Thyroid gland (tissue), 4 donors: ENCODE results near the gene TAB3.

Source experiments
- POLR2A ChIP-seq, 2 donors: fragments of 450-650 bp; IDR thresholded peaks; one replicate each; pipeline ENCODE4 v1.6.1; 2017; ENCODE audit warnings: antibody characterized with exemption in 2 of 2, mild to moderate bottlenecking in 2 of 2, moderate library complexity in 1 of 2
- TF ChIP-seq, protein P1 (sequence below), 6 experiments: fragments of 200-600 bp in 3 of 6; fragments of 450-650 bp in 3 of 6; sonication (generic) in 3 of 6; IDR thresholded peaks; one replicate each; pipeline ENCODE4 v1.5.1; 2016 to 2019; ENCODE audit warnings: antibody characterized with exemption in 6 of 6, mild to moderate bottlenecking in 2 of 6, inconsistent platforms in 1 of 6, moderate library complexity in 1 of 6

DNA sequence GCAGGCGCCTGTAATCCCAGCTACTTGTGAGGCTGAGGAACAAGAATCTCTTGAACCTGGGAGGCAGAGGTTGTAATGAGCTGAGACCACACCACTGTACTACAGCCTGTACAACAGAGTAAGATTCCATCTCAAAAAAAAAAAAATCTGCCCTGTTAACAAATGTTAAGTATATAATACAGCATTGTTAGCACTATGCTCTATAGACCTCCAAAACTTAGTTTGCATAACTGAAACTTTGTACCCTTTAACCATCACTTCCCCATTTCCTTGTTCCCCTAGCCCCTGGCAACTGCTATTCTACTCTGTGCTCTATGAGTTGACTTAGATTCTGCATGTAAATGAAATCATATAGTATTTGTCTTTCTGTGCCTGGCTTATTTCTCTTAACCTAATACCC is 76.7 kb downstream of the TAB3 start:
- no peak for TF ChIP-seq POLR2A (IDR thresholded peaks at IDR 0.05)
- TF ChIP-seq, protein P1, sequence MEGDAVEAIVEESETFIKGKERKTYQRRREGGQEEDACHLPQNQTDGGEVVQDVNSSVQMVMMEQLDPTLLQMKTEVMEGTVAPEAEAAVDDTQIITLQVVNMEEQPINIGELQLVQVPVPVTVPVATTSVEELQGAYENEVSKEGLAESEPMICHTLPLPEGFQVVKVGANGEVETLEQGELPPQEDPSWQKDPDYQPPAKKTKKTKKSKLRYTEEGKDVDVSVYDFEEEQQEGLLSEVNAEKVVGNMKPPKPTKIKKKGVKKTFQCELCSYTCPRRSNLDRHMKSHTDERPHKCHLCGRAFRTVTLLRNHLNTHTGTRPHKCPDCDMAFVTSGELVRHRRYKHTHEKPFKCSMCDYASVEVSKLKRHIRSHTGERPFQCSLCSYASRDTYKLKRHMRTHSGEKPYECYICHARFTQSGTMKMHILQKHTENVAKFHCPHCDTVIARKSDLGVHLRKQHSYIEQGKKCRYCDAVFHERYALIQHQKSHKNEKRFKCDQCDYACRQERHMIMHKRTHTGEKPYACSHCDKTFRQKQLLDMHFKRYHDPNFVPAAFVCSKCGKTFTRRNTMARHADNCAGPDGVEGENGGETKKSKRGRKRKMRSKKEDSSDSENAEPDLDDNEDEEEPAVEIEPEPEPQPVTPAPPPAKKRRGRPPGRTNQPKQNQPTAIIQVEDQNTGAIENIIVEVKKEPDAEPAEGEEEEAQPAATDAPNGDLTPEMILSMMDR (IDR thresholded peaks at IDR 0.05), result no peak
